HepG2 (cell line): Measurements from ENCODE around the gene SLC11A1. TPM values are rescaled to one million over a fixed set of nuclear protein-coding genes. Genes with fewer than 3 reads are reported as not detected.

Source experiments
- CSRNP1 ChIP-seq: sonication (generic); formaldehyde crosslinking; IDR thresholded peaks from 2 replicates; pipeline ENCODE4 v1.8.1; 2023; ENCODE audit warnings: mild to moderate bottlenecking, missing genetic modification reagents
- ETV6 ChIP-seq: sonication (generic); formaldehyde crosslinking; conservative IDR thresholded peaks from 2 replicates; pipeline ENCODE4 v1.4.0; 2020; ENCODE audit warnings: missing genetic modification reagents
- HDAC2 ChIP-seq: sonication (generic); formaldehyde crosslinking; IDR thresholded peaks from 2 replicates; pipeline ENCODE4 v1.4.0; 2020; ENCODE audit warnings: missing genetic modification reagents
- HNF4A ChIP-seq: sonication (generic); formaldehyde crosslinking; IDR thresholded peaks from 2 replicates; pipeline ENCODE4 v1.4.0; 2020; ENCODE audit warnings: missing genetic modification reagents
- IRX3 ChIP-seq: sonication (generic); formaldehyde crosslinking; IDR thresholded peaks from 2 replicates; pipeline ENCODE4 v1.8.1; 2023; ENCODE audit warnings: mild to moderate bottlenecking, low read depth, missing genetic modification reagents, borderline replicate concordance
- KAT2B ChIP-seq: fragments of 150-350 bp; IDR thresholded peaks from 2 replicates; pipeline ENCODE4 v1.6.1; 2014; ENCODE audit warnings: low read depth, low read length, borderline replicate concordance
- KDM5A ChIP-seq: fragments of 200-600 bp; sonication (generic); IDR thresholded peaks from 2 replicates; pipeline ENCODE4 v1.7.0; 2018; ENCODE audit warnings: antibody characterized with exemption, mild to moderate bottlenecking, low read length, borderline replicate concordance
- KLF15 ChIP-seq: sonication (generic); formaldehyde crosslinking; IDR thresholded peaks from 2 replicates; pipeline ENCODE4 v1.8.1; 2023; ENCODE audit warnings: borderline replicate concordance, mild to moderate bottlenecking, inconsistent platforms, missing genetic modification reagents, mixed read lengths
- NFYB ChIP-seq: sonication (generic); formaldehyde crosslinking; IDR thresholded peaks from 2 replicates; pipeline ENCODE4 v1.4.0; 2020; ENCODE audit warnings: missing genetic modification reagents
- NR2F1 ChIP-seq, 2 experiments: fragments of 450-650 bp in 1 of 2; formaldehyde crosslinking in 1 of 2; IDR thresholded peaks; 2 replicates each; pipeline versions ENCODE4 v1.5.0 to v1.6.1; 2016 to 2020; ENCODE audit warnings: mild to moderate bottlenecking in 1 of 2, missing compliant biosample characterization in 1 of 2, missing genetic modification reagents in 1 of 2, moderate library complexity in 1 of 2
- PRMT3 ChIP-seq: sonication (generic); formaldehyde crosslinking; IDR thresholded peaks from 2 replicates; pipeline ENCODE4 v1.8.1; 2022; ENCODE audit warnings: low read depth, mild to moderate bottlenecking, moderate library complexity, missing genetic modification reagents, borderline replicate concordance
- TCF7L2 ChIP-seq: IDR thresholded peaks from 2 replicates; pipeline ENCODE4 v1.6.1; 2011; ENCODE audit warnings: mild to moderate bottlenecking, low read depth, low read length, moderate library complexity
- ZBTB20 ChIP-seq: sonication (generic); formaldehyde crosslinking; IDR thresholded peaks from 2 replicates; pipeline ENCODE4 v1.8.1; 2023; ENCODE audit warnings: missing genetic modification reagents, low read depth, mild to moderate bottlenecking, borderline replicate concordance
- ZNF275 ChIP-seq: sonication (generic); formaldehyde crosslinking; IDR thresholded peaks from 2 replicates; pipeline ENCODE4 v1.8.0; 2022; ENCODE audit warnings: missing genetic modification reagents, mild to moderate bottlenecking, inconsistent platforms, borderline replicate concordance
- ZNF550 ChIP-seq: sonication (generic); formaldehyde crosslinking; IDR thresholded peaks from 2 replicates; pipeline ENCODE4 v1.4.0; 2020; ENCODE audit warnings: mild to moderate bottlenecking, missing genetic modification reagents, borderline replicate concordance
- polyA plus RNA-seq, 8 experiments: library from polyadenylated mRNA; depleted of rRNA in 3 of 8; stranded (reverse) in 7 of 8; unstranded in 1 of 8; fragments of >200 nt; fragmentation: Illumina TruSeq in 4 of 8; extraction: Trizol in 4 of 8; gene quantifications; 2 replicates each; pipeline versions ENCODE4 v1.2.1 to v1.2.3, GENCODE V29; 2011 to 2016; ENCODE audit warnings: low read depth in 4 of 8, missing spikeins in 1 of 8, mixed read lengths in 1 of 8; ENCODE audit not compliant: insufficient read depth in 1 of 8
- total RNA-seq, 5 experiments: library from RNA; depleted of rRNA; stranded (reverse); fragments of >200 nt; fragmentation: Illumina TruSeq; extraction: Trizol; gene quantifications; 2 replicates each; pipeline ENCODE4 v1.2.3, GENCODE V29; 2016; ENCODE audit warnings: low read depth in 1 of 5
- TF ChIP-seq, protein P1 (sequence below): sonication (generic); formaldehyde crosslinking; IDR thresholded peaks from 2 replicates; pipeline ENCODE4 v1.4.0; 2020; ENCODE audit warnings: missing genetic modification reagents
- TF ChIP-seq, protein P2 (sequence below): sonication (generic); formaldehyde crosslinking; IDR thresholded peaks from 2 replicates; pipeline ENCODE4 v1.4.0; 2020; ENCODE audit warnings: missing genetic modification reagents
- TF ChIP-seq, protein P3 (sequence below): sonication (generic); formaldehyde crosslinking; IDR thresholded peaks from 2 replicates; pipeline ENCODE4 v1.4.0; 2020; ENCODE audit warnings: mild to moderate bottlenecking, missing genetic modification reagents
- TF ChIP-seq, protein P4 (sequence below): IDR thresholded peaks from 2 replicates; pipeline ENCODE4 v1.6.1; 2016; ENCODE audit warnings: low read depth, control low read depth

The SLC11A1 gene
- total and polyA plus RNA-seq, 2 of the 13 experiments (the other 11 are each of a cell fraction or from before 2014, with no cell fraction given), result 0.33 to 2.3 TPM

DNA sequence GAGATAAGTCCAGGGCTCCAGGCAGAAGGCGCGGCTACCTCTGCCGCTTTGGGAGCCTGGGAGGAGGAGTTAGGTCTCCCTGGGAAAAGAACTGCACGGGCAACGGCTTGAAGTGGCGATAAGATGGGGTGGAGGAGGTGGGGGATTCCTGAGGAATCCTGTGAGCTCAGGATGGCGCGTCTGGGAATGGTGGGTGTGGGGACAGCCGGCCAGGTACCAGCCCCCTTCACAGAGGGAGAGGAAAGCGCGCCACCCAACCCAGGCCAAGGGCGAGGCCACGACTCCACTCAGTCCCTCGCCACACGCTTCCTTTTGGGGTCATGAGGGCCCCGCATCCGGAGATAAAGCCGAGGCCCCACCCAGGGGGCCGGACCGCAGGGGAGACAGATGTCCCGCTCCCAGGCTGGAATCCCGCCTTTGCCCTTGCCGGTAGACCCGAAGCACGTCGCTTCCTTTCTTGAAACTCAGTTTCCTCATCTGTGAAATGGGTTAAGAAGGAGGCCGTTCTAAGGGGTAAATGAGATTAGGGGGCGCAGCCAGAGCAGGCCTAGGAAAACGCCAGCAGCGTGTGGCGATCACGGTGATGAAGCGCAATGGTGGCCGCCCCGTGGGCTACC is 15.9 kb downstream of the SLC11A1 start (continued):
- TF ChIP-seq NFYB, result no peak
- TF ChIP-seq PRMT3, result no peak; the same call in 1 of the 2 replicates
- TF ChIP-seq HNF4A (CRISPR knock-in tag), result peak; percentile 52; the same call in 1 of the 2 replicates
- 0 out of 2 replicates have a peak, but pooled peaks have one; percentile 56 for TF ChIP-seq IRX3
- TF ChIP-seq, protein P1, sequence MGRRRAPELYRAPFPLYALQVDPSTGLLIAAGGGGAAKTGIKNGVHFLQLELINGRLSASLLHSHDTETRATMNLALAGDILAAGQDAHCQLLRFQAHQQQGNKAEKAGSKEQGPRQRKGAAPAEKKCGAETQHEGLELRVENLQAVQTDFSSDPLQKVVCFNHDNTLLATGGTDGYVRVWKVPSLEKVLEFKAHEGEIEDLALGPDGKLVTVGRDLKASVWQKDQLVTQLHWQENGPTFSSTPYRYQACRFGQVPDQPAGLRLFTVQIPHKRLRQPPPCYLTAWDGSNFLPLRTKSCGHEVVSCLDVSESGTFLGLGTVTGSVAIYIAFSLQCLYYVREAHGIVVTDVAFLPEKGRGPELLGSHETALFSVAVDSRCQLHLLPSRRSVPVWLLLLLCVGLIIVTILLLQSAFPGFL (CRISPR knock-in tag), result no peak
- 0 out of 2 replicates have a peak, but pooled peaks have one; percentile 38 for TF ChIP-seq ZNF275
- TF ChIP-seq, protein P2, sequence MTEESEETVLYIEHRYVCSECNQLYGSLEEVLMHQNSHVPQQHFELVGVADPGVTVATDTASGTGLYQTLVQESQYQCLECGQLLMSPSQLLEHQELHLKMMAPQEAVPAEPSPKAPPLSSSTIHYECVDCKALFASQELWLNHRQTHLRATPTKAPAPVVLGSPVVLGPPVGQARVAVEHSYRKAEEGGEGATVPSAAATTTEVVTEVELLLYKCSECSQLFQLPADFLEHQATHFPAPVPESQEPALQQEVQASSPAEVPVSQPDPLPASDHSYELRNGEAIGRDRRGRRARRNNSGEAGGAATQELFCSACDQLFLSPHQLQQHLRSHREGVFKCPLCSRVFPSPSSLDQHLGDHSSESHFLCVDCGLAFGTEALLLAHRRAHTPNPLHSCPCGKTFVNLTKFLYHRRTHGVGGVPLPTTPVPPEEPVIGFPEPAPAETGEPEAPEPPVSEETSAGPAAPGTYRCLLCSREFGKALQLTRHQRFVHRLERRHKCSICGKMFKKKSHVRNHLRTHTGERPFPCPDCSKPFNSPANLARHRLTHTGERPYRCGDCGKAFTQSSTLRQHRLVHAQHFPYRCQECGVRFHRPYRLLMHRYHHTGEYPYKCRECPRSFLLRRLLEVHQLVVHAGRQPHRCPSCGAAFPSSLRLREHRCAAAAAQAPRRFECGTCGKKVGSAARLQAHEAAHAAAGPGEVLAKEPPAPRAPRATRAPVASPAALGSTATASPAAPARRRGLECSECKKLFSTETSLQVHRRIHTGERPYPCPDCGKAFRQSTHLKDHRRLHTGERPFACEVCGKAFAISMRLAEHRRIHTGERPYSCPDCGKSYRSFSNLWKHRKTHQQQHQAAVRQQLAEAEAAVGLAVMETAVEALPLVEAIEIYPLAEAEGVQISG (CRISPR knock-in tag), result peak; percentile 84
- TF ChIP-seq KDM5A, result peak; percentile 19; the same call in 1 of the 2 replicates
- TF ChIP-seq KAT2B, result no peak
- TF ChIP-seq KLF15 (CRISPR knock-in tag), result no peak
- TF ChIP-seq ZBTB20 (CRISPR knock-in tag), result peak; percentile 91; the same call in 1 of the 2 replicates
- TF ChIP-seq, protein P3, sequence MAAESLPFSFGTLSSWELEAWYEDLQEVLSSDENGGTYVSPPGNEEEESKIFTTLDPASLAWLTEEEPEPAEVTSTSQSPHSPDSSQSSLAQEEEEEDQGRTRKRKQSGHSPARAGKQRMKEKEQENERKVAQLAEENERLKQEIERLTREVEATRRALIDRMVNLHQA, result 0 out of 2 replicates have a peak, but pooled peaks have one; percentile 53
- TF ChIP-seq NR2F1 (CRISPR knock-in tag; IDR thresholded peaks at IDR 0.05), result peak; percentile 65 to 74; a peak in 2 of 4 replicates
- TF ChIP-seq, protein P4, sequence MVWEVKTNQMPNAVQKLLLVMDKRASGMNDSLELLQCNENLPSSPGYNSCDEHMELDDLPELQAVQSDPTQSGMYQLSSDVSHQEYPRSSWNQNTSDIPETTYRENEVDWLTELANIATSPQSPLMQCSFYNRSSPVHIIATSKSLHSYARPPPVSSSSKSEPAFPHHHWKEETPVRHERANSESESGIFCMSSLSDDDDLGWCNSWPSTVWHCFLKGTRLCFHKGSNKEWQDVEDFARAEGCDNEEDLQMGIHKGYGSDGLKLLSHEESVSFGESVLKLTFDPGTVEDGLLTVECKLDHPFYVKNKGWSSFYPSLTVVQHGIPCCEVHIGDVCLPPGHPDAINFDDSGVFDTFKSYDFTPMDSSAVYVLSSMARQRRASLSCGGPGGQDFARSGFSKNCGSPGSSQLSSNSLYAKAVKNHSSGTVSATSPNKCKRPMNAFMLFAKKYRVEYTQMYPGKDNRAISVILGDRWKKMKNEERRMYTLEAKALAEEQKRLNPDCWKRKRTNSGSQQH (CRISPR knock-in tag), result peak; percentile 10; the same call in 1 of the 2 replicates
- no peak for TF ChIP-seq ZNF550 (CRISPR knock-in tag)
- no peak for TF ChIP-seq TCF7L2
- TF ChIP-seq ETV6 (CRISPR knock-in tag), result no peak
- TF ChIP-seq CSRNP1, result peak; percentile 88; the same call in 1 of the 2 replicates
- TF ChIP-seq HDAC2 (CRISPR knock-in tag), result peak; percentile 87
